ENCODE results near the gene CTTN.

Gene CTTN

GRCh38 chr11:70477609-70478008, 79.3 kb downstream of the CTTN start:
- DNase-seq = no peak

DNA sequence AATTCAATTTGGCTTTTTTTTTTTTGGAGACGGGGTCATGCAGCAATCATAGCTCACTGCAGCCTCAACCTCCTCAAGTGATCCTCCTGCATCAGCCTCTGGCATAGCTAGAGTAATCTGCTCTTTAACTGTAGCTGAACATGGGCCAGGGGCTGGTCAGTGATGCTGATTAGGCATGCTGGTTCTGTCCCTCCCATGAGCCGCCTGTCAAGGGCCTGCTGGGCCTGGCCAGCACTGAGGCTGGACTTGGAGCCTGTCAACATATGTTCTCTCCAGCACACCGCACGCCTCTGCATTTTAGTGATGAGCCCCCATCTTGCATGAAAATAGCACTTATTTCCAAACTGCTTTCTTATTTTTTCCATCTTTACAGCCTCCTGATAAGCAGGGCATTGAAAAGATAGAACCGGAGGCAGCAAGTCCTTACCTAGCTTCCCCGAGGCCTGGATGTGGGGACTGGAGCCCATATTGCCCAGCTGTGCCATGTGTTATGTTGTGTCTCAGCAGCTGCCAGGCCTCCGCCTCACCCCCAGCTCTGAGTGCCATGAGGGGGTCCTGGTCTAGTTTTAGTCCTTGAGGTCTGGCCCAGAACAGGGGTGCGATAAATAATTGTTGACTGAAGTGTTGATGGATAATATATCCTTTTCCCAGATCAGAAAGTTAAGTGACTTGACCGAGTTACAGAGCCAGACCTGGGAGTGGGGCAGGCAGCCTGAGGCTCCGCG, 80.0 kb downstream of the CTTN start:
- DNase-seq = no peak

DNA sequence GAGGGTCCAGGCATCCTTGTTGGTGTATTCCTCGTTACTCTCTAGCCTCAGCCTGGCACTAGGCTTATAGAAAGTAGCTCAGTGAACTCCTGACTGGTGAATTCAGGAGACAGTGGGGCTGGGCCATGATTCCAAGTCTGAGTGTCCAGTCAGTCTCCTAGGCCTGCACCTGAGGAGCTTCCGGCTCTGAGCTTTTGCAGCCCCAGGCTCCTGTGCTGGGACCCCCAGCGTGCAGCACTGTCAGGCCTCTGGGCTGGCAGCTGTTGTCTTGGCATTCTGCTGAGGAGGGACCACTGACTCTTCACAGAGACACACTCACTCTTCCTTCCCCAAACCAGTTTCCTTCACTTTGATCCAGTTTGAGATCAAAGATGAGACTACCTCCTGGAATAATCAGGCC, 82.4 kb downstream of the CTTN start:
- no peak for DNase-seq

GRCh38 chr11:70481625-70482528, 83.5 kb downstream of the CTTN start:
- no peak for DNase-seq

DNA sequence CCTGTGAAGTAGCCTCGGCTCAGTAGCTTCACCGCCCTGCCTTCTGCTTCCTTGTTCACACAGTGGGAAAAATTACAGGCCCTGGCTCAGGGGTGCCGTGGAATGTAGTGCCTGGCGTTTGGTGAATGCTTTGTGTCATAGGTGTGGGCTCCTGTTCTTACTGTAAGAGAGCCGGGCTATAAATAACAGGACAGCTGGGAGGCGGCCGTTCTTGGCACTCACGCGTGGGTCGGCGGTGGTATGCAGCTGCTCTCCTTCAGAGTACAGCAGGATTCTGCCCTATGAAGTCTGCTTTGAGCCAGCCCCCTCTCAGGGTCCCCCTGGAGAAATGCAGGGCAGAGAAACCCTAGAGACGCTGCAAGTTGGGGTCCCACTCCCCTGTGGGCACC, 84.2 kb downstream of the CTTN start:
- no peak for DNase-seq

GRCh38 chr11:70483077-70483861, 84.9 kb downstream of the CTTN start:
- no peak for DNase-seq

GRCh38 chr11:70483917-70484316, 85.6 kb downstream of the CTTN start:
- DNase-seq = no peak

DNA sequence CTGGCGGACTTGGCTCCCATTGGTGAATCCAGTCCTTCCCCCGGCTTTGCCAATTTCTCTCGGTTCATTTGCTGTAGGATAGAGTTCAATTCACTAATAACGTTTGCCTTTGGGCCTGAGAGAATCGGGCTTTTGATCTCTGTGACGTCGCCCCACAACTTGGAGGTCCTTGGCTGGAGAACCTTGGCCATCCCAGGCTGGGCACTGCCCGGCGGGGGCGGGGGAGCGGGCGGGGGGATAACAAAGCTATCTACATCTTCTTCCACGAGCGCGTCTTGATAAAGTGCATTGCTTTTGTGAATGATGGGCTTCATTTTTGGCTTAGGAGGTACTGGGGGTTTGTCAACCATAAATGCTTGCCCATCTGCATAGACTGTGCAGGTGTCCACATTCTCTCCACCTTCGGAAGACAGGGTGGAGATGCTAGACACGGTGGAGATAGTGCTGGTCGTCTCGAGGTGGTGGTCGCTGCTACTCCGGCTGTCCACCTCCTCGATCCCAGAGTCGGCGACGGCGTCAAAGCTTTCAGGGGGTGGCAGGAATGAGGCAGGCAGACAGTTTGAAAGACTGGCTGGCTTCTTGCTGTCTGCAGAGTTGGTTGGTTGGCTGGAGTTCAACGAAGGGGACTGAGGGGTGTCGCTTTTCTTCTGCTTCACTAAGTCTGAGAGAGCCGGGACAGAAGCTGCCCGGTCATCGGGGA, 87.1 kb downstream of the CTTN start:
- no peak for DNase-seq

DNA sequence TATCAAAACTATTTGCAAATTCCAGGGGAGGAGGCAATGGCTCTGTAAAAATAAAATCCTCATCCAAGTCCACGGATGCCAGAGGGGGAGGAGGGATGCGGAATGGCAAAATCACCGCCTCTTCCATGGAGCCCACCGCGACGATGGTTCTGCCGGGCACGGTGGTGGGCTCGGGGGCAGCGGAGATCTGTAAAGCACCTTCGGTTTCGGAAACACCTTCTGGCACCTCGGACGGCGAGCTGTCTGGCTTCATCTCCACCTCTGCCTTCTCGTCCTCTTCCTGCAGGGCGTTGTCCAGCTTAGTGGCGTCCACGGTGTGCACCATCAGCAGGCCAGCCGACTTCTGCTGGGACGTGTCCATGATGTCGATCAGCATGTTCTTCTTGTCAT, 87.7 kb downstream of the CTTN start:
- DNase-seq = no peak

Data from T-helper 2 cell (primary cell).